ENCODE data around the gene TMEM250.
"Not testable (repeated sequence)": the region's sequence is repeated elsewhere in the genome, so short reads cannot be mapped to it uniquely, and the experiment has no call there.

The TMEM250 gene

GRCh38 chr9:136104488-136104800 is 14.2 kb downstream of the TMEM250 start:
- Histone ChIP-seq H3K9me3 (ENCODE audit: insufficient read depth, low read length) (no peaks in the 10 kb centered on the region), H3K36me3 (ENCODE audit: insufficient read depth, insufficient read length, low read length) (peaks cover 3% of the 10 kb centered on the region), H3K9ac (ENCODE audit: insufficient read length, low read depth) (no peak overlapping the region), H3K4me3 (ENCODE audit: insufficient read length, low read depth) (no peak overlapping the region), H3K27me3 (ENCODE audit: insufficient read depth, insufficient read length) (no peaks in the 10 kb centered on the region), H3K4me1 (ENCODE audit: insufficient read depth, insufficient read length) (peaks cover 61% of the 10 kb centered on the region)
- TF ChIP-seq ZNF274 (IDR thresholded peaks at IDR 0.05; ENCODE audit: low read depth, low read length) (no peak), SUZ12 (IDR thresholded peaks at IDR 0.05; ENCODE audit: extremely low read depth, insufficient read depth, insufficient read length) (no peak), YY1 (IDR thresholded peaks at IDR 0.05; ENCODE audit: insufficient read depth, insufficient read length) (no peak)
- DNase-seq (ENCODE audit: low read depth, low spot score), result no peak

GRCh38 chr9:136103651-136104487 is 14.8 kb downstream of the TMEM250 start:
- peaks cover 3% of the 10 kb centered on the region for H3K36me3 ChIP-seq (ENCODE audit: insufficient read depth, insufficient read length, low read length)
- no peak for DNase-seq (ENCODE audit: low read depth, low spot score)
- H3K4me1 ChIP-seq (ENCODE audit: insufficient read depth, insufficient read length), result peaks cover 63% of the 10 kb centered on the region
- TF ChIP-seq SUZ12 (IDR thresholded peaks at IDR 0.05; ENCODE audit: extremely low read depth, insufficient read depth, insufficient read length) (no peak), ZNF274 (IDR thresholded peaks at IDR 0.05; ENCODE audit: low read depth, low read length) (no peak), YY1 (IDR thresholded peaks at IDR 0.05; ENCODE audit: insufficient read depth, insufficient read length) (no peak)
- no peaks in the 10 kb centered on the region for H3K9me3 ChIP-seq (ENCODE audit: insufficient read depth, low read length)
- peak overlapping the region; percentile 45 for H3K9ac ChIP-seq (ENCODE audit: insufficient read length, low read depth)
- peak overlapping the region; percentile 8 for H3K4me3 ChIP-seq (ENCODE audit: insufficient read length, low read depth)
- H3K27me3 ChIP-seq (ENCODE audit: insufficient read depth, insufficient read length), result no peaks in the 10 kb centered on the region

DNA sequence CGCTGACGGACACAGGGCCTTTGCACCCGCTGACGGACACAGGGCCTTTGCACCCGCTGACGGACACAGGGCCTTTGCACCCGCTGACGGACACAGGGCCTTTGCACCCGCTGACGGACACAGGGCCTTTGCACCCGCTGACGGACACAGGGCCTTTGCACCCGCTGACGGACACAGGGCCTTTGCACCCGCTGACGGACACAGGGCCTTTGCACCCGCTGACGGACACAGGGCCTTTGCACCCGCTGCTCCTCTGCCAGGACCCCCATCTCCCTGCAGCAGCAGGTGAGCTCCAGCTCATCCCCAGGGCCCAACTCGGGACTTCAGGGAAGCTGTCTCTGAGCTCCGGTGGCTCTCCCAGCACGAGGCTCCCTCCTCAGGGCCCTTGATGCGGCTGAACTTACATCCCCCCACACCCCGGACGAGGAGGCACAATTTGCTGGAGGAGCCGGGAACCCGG is 17.0 kb downstream of the TMEM250 start:
- not testable (repeated sequence) for H3K4me3 ChIP-seq (ENCODE audit: insufficient read length, low read depth); H3K27me3 ChIP-seq (ENCODE audit: insufficient read depth, insufficient read length); DNase-seq (ENCODE audit: low read depth, low spot score); H3K36me3 ChIP-seq (ENCODE audit: insufficient read depth, insufficient read length, low read length); H3K9me3 ChIP-seq (ENCODE audit: insufficient read depth, low read length)
- peak overlapping the region; percentile 46 for H3K9ac ChIP-seq (ENCODE audit: insufficient read length, low read depth)
- peaks cover 53% of the 10 kb centered on the region for H3K4me1 ChIP-seq (ENCODE audit: insufficient read depth, insufficient read length)

DNA sequence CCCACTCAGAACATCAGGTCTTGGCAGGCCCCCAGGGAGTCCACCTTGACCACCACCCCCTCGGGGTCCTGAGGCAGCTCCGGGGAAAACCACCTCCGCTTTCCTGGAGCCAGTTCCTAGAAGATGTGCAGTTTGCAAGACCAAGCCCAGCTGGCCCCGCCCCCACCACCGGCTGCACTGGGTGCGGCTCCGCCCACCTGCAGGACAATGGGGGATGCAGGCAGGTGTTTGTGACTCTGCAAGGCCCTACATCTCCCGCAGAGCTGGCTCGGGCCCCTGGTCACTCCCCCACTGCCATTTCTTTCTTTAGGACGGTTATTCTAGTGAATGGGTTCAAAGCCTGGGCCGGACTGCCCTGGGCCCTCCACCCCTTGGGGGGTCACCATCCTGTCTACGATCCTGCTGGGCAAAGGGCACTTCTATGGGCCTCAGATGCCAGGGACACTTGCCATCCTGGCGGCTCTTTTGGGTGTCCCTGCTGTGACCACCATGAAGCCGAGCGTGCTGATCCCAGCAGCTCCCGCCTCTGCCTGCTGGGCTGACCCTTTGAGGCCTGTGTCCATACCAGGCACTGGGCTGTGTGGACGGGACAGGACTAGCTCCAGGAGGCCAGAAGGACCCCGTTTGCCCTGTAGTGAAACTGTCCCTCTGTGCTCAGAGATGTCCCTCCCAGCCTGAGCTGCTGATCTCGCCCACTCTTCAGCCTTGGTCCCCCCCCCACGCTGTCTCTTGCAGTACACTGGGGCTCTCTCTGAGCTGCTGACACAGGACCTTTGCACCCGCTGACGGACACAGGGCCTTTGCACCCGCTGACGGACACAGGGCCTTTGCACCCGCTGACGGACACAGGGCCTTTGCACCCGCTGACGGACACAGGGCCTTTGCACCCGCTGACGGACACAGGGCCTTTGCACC is 17.7 kb downstream of the TMEM250 start:
- Histone ChIP-seq H3K4me3 (ENCODE audit: insufficient read length, low read depth) (peak overlapping the region; percentile 9), H3K9me3 (ENCODE audit: insufficient read depth, low read length) (no peaks in the 10 kb centered on the region), H3K27me3 (ENCODE audit: insufficient read depth, insufficient read length) (peaks cover 3% of the 10 kb centered on the region), H3K36me3 (ENCODE audit: insufficient read depth, insufficient read length, low read length) (no peaks in the 10 kb centered on the region), H3K9ac (ENCODE audit: insufficient read length, low read depth) (peak overlapping the region; percentile 44), H3K4me1 (ENCODE audit: insufficient read depth, insufficient read length) (peaks cover 52% of the 10 kb centered on the region)
- TF ChIP-seq SUZ12 (IDR thresholded peaks at IDR 0.05; ENCODE audit: extremely low read depth, insufficient read depth, insufficient read length) (no peak), ZNF274 (IDR thresholded peaks at IDR 0.05; ENCODE audit: low read depth, low read length) (no peak), YY1 (IDR thresholded peaks at IDR 0.05; ENCODE audit: insufficient read depth, insufficient read length) (no peak)
- DNase-seq (ENCODE audit: low read depth, low spot score), result no peak

DNA sequence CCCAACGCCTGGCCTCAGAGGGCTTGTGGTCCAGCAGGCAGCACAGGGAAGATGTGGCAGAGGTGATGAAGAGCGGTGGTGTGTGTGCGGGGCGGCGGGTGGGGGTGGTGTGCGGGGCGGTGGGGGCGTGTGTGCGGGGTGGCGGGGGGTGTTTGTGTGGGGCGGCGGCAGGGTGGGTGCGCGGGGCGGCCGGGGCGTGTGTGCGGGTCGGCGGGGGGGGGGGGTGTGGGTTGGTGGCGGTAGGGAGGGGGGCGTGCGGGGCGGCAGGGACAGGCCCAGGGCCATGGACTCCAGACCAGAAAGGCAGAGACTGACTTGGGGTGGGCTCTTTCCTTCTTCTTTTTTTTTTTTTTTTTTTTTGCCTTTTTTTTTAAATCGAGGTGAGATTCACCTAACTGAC is 19.1 kb downstream of the TMEM250 start:
- no peak for DNase-seq (ENCODE audit: low read depth, low spot score)
- peaks cover 6% of the 10 kb centered on the region for H3K27me3 ChIP-seq (ENCODE audit: insufficient read depth, insufficient read length)
- H3K9me3 ChIP-seq (ENCODE audit: insufficient read depth, low read length), result no peaks in the 10 kb centered on the region
- TF ChIP-seq SUZ12 (IDR thresholded peaks at IDR 0.05; ENCODE audit: extremely low read depth, insufficient read depth, insufficient read length), result no peak
- no peak for TF ChIP-seq YY1 (IDR thresholded peaks at IDR 0.05; ENCODE audit: insufficient read depth, insufficient read length)
- TF ChIP-seq ZNF274 (IDR thresholded peaks at IDR 0.05; ENCODE audit: low read depth, low read length), result no peak
- H3K4me1 ChIP-seq (ENCODE audit: insufficient read depth, insufficient read length), result peaks cover 42% of the 10 kb centered on the region
- peak overlapping the region; percentile 70 for H3K9ac ChIP-seq (ENCODE audit: insufficient read length, low read depth)
- no peak overlapping the region for H3K4me3 ChIP-seq (ENCODE audit: insufficient read length, low read depth)
- no peaks in the 10 kb centered on the region for H3K36me3 ChIP-seq (ENCODE audit: insufficient read depth, insufficient read length, low read length)

DNA sequence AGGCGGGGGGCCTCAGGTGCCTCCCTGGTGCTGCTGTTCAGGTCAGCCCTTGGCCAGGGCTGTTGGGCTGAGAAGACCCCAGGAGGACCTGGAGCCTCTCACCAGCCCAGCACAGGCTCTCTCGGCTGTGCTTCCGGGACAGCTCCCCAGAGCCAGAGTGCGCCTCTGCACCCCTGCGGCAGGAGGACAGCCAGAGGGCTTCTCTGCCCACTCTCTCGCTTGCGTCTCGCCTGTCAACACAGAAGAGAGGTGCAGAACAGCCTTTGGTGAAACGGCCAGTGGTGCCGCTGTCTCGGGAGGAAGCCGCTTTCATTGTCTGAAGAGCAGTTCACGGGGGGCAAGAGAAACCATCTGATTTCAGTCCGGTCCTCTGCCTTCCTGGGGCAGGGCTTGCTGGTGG is 19.8 kb downstream of the TMEM250 start:
- peaks cover 10% of the 10 kb centered on the region for H3K27me3 ChIP-seq (ENCODE audit: insufficient read depth, insufficient read length)
- H3K9ac ChIP-seq (ENCODE audit: insufficient read length, low read depth), result peak overlapping the region; percentile 25
- DNase-seq (ENCODE audit: low read depth, low spot score), result no peak
- H3K36me3 ChIP-seq (ENCODE audit: insufficient read depth, insufficient read length, low read length), result no peaks in the 10 kb centered on the region
- no peaks in the 10 kb centered on the region for H3K9me3 ChIP-seq (ENCODE audit: insufficient read depth, low read length)
- peaks cover 39% of the 10 kb centered on the region for H3K4me1 ChIP-seq (ENCODE audit: insufficient read depth, insufficient read length)
- no peak overlapping the region for H3K4me3 ChIP-seq (ENCODE audit: insufficient read length, low read depth)
- no peak for TF ChIP-seq ZNF274 (IDR thresholded peaks at IDR 0.05; ENCODE audit: low read depth, low read length)
- TF ChIP-seq YY1 (IDR thresholded peaks at IDR 0.05; ENCODE audit: insufficient read depth, insufficient read length), result no peak
- TF ChIP-seq SUZ12 (IDR thresholded peaks at IDR 0.05; ENCODE audit: extremely low read depth, insufficient read depth, insufficient read length), result no peak

DNA sequence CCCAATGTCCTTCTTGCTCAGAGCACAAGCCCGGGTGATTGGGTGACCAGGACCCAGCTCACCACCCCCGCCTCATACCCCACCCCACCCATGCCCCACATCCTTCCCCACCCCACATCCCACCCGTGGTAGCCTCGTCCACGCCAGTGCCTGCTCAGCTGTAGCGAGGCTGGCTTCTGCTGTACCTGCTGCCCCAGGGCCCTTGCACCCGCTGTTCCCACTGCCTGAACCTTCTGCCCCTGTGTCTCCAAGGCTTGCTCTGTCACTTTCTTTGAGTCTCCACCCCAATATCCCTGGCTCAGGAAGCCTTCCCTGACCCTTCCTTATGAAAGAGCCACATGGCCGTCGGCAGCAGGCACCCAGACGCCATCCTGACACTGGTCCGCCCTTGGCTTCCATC is 20.5 kb downstream of the TMEM250 start:
- no peaks in the 10 kb centered on the region for H3K9me3 ChIP-seq (ENCODE audit: insufficient read depth, low read length)
- H3K4me3 ChIP-seq (ENCODE audit: insufficient read length, low read depth), result no peak overlapping the region
- DNase-seq (ENCODE audit: low read depth, low spot score), result no peak
- no peak overlapping the region for H3K9ac ChIP-seq (ENCODE audit: insufficient read length, low read depth)
- peaks cover 11% of the 10 kb centered on the region for H3K27me3 ChIP-seq (ENCODE audit: insufficient read depth, insufficient read length)
- H3K36me3 ChIP-seq (ENCODE audit: insufficient read depth, insufficient read length, low read length), result no peaks in the 10 kb centered on the region
- peaks cover 35% of the 10 kb centered on the region for H3K4me1 ChIP-seq (ENCODE audit: insufficient read depth, insufficient read length)
- TF ChIP-seq SUZ12 (IDR thresholded peaks at IDR 0.05; ENCODE audit: extremely low read depth, insufficient read depth, insufficient read length), result no peak
- no peak for TF ChIP-seq YY1 (IDR thresholded peaks at IDR 0.05; ENCODE audit: insufficient read depth, insufficient read length)
- TF ChIP-seq ZNF274 (IDR thresholded peaks at IDR 0.05; ENCODE audit: low read depth, low read length), result no peak

Data from NT2/D1 (cell line).